ENCODE data around the gene TOB2. TPM values are rescaled to one million over a fixed set of nuclear protein-coding genes. Genes with fewer than 3 reads are reported as not detected.
A peak's percentile ranks its signal among the peaks of the same experiment; 100 is the strongest.

TOB2 gene
- total RNA-seq, 1 donor from 2014 or later, result 47.4 TPM

GRCh38 chr22:41411021-41411851 is 35.4 kb downstream of the TOB2 start:
- peak overlapping the region; percentile 23 for H3K27ac Mint-ChIP-seq
- H3K27me3 Mint-ChIP-seq, result no peaks in the 10 kb centered on the region
- no peak for TF ChIP-seq CTCF (conservative IDR thresholded peaks at IDR 0.05)
- no peaks in the 10 kb centered on the region for H3K9me3 Mint-ChIP-seq
- peaks cover 14% of the 10 kb centered on the region for H3K4me1 Mint-ChIP-seq (ENCODE audit: unreplicated experiment)
- no peaks in the 10 kb centered on the region for H3K36me3 Mint-ChIP-seq
- H3K4me3 Mint-ChIP-seq, result peak overlapping the region; percentile 65
- no peak for DNase-seq (ENCODE audit: extremely low spot score, unreplicated experiment)

GRCh38 chr22:41410311-41410751 is 36.3 kb downstream of the TOB2 start:
- H3K9me3 Mint-ChIP-seq, result no peaks in the 10 kb centered on the region
- peaks cover 14% of the 10 kb centered on the region for H3K4me1 Mint-ChIP-seq (ENCODE audit: unreplicated experiment)
- no peak for TF ChIP-seq CTCF (conservative IDR thresholded peaks at IDR 0.05)
- no peaks in the 10 kb centered on the region for H3K36me3 Mint-ChIP-seq
- H3K27ac Mint-ChIP-seq, result no peak overlapping the region
- peak overlapping the region; percentile 17 for H3K4me3 Mint-ChIP-seq
- DNase-seq (ENCODE audit: extremely low spot score, unreplicated experiment), result no peak
- H3K27me3 Mint-ChIP-seq, result no peaks in the 10 kb centered on the region

GRCh38 chr22:41408665-41409064 is 37.9 kb downstream of the TOB2 start:
- H3K9me3 Mint-ChIP-seq, result no peaks in the 10 kb centered on the region
- no peak for TF ChIP-seq CTCF (conservative IDR thresholded peaks at IDR 0.05)
- peaks cover 8% of the 10 kb centered on the region for H3K4me1 Mint-ChIP-seq (ENCODE audit: unreplicated experiment)
- DNase-seq (ENCODE audit: extremely low spot score, unreplicated experiment), result no peak
- no peaks in the 10 kb centered on the region for H3K27me3 Mint-ChIP-seq
- H3K36me3 Mint-ChIP-seq, result no peaks in the 10 kb centered on the region
- H3K27ac Mint-ChIP-seq, result no peak overlapping the region
- H3K4me3 Mint-ChIP-seq, result no peak overlapping the region

- no peak for DNase-seq (ENCODE audit: extremely low spot score, unreplicated experiment)
- H3K4me1 Mint-ChIP-seq (ENCODE audit: unreplicated experiment), result peaks cover 11% of the 10 kb centered on the region
- H3K36me3 Mint-ChIP-seq, result no peaks in the 10 kb centered on the region
- no peak overlapping the region for H3K4me3 Mint-ChIP-seq
- no peaks in the 10 kb centered on the region for H3K27me3 Mint-ChIP-seq
- TF ChIP-seq CTCF (conservative IDR thresholded peaks at IDR 0.05), result no peak
- H3K27ac Mint-ChIP-seq, result no peak overlapping the region
- no peaks in the 10 kb centered on the region for H3K9me3 Mint-ChIP-seq
Observed at GRCh38 chr22:41407433-41407832, 39.2 kb downstream of the TOB2 start.

- Mint-ChIP-seq H3K4me3 (no peak overlapping the region), H3K27ac (no peak overlapping the region), H3K36me3 (no peaks in the 10 kb centered on the region), H3K4me1 (ENCODE audit: unreplicated experiment) (peaks cover 6% of the 10 kb centered on the region), H3K27me3 (no peaks in the 10 kb centered on the region), H3K9me3 (no peaks in the 10 kb centered on the region)
- no peak for TF ChIP-seq CTCF (conservative IDR thresholded peaks at IDR 0.05)
- DNase-seq (ENCODE audit: extremely low spot score, unreplicated experiment), result no peak
Observed at GRCh38 chr22:41406410-41406809, 40.2 kb downstream of the TOB2 start.

Measured in type B pancreatic cell (in vitro differentiated cells).